Measurements from ENCODE around the gene PHLDB1. TPM values are rescaled to one million over a fixed set of nuclear protein-coding genes. Genes with fewer than 3 reads are reported as not detected.
"Not testable (repeated sequence)": the region's sequence is repeated elsewhere in the genome, so short reads cannot be mapped to it uniquely, and the experiment has no call there.

PHLDB1 gene
- total RNA-seq, 1 donor from 2014 or later: 63.1 TPM

GRCh38 chr11:118609380-118610224 lies 2.2 kb downstream of the PHLDB1 start:
- peaks cover 42% of the 10 kb centered on the region for H3K27me3 Mint-ChIP-seq

GRCh38 chr11:118610225-118610772 lies 2.9 kb downstream of the PHLDB1 start:
- no peak overlapping the region for H3K27ac Mint-ChIP-seq
- H3K27me3 Mint-ChIP-seq: peaks cover 42% of the 10 kb centered on the region
- no peak for TF ChIP-seq CTCF (conservative IDR thresholded peaks at IDR 0.05)
- no peaks in the 10 kb centered on the region for H3K36me3 Mint-ChIP-seq
- DNase-seq (ENCODE audit: extremely low spot score, unreplicated experiment): no peak
- no peaks in the 10 kb centered on the region for H3K9me3 Mint-ChIP-seq
- H3K4me3 Mint-ChIP-seq: peak overlapping the region; percentile 72
- H3K4me1 Mint-ChIP-seq (ENCODE audit: unreplicated experiment): peaks cover 43% of the 10 kb centered on the region

More at GRCh38 chr11:118609380-118610224, 2.2 kb downstream of the PHLDB1 start:
- no peak for DNase-seq (ENCODE audit: extremely low spot score, unreplicated experiment)
- Mint-ChIP-seq H3K4me1 (ENCODE audit: unreplicated experiment) (peaks cover 45% of the 10 kb centered on the region), H3K36me3 (no peaks in the 10 kb centered on the region), H3K9me3 (no peaks in the 10 kb centered on the region), H3K27ac (peak overlapping the region; percentile 78), H3K4me3 (peak overlapping the region; percentile 91)
- TF ChIP-seq CTCF (conservative IDR thresholded peaks at IDR 0.05): no peak

GRCh38 chr11:118610773-118611432 lies 3.5 kb downstream of the PHLDB1 start:
- peak overlapping the region; percentile 71 for H3K4me3 Mint-ChIP-seq
- TF ChIP-seq CTCF (conservative IDR thresholded peaks at IDR 0.05): peak; percentile 91
- peaks cover 42% of the 10 kb centered on the region for H3K27me3 Mint-ChIP-seq
- no peaks in the 10 kb centered on the region for H3K36me3 Mint-ChIP-seq
- H3K4me1 Mint-ChIP-seq (ENCODE audit: unreplicated experiment): peaks cover 42% of the 10 kb centered on the region
- no peaks in the 10 kb centered on the region for H3K9me3 Mint-ChIP-seq
- peak overlapping the region; percentile 49 for H3K27ac Mint-ChIP-seq
- DNase-seq (ENCODE audit: extremely low spot score, unreplicated experiment): peak; percentile 87

- Mint-ChIP-seq H3K4me1 (ENCODE audit: unreplicated experiment) (peaks cover 42% of the 10 kb centered on the region), H3K27me3 (peaks cover 38% of the 10 kb centered on the region), H3K4me3 (peak overlapping the region; percentile 71), H3K27ac (peak overlapping the region; percentile 49)
- H3K9me3 Mint-ChIP-seq; DNase-seq (ENCODE audit: extremely low spot score, unreplicated experiment); H3K36me3 Mint-ChIP-seq: not testable (repeated sequence)
Measured at GRCh38 chr11:118611433-118611795, 4.0 kb downstream of the PHLDB1 start.

- Mint-ChIP-seq H3K36me3 (no peaks in the 10 kb centered on the region), H3K9me3 (no peaks in the 10 kb centered on the region), H3K4me1 (ENCODE audit: unreplicated experiment) (peaks cover 37% of the 10 kb centered on the region), H3K27me3 (peaks cover 31% of the 10 kb centered on the region), H3K27ac (no peak overlapping the region), H3K4me3 (no peak overlapping the region)
- no peak for DNase-seq (ENCODE audit: extremely low spot score, unreplicated experiment)
- TF ChIP-seq CTCF (conservative IDR thresholded peaks at IDR 0.05): no peak
Measured at GRCh38 chr11:118612378-118612777, 5.0 kb downstream of the PHLDB1 start.

- Mint-ChIP-seq H3K36me3 (no peaks in the 10 kb centered on the region), H3K27me3 (peaks cover 20% of the 10 kb centered on the region), H3K27ac (no peak overlapping the region), H3K4me1 (ENCODE audit: unreplicated experiment) (peaks cover 46% of the 10 kb centered on the region), H3K4me3 (no peak overlapping the region), H3K9me3 (no peaks in the 10 kb centered on the region)
- DNase-seq (ENCODE audit: extremely low spot score, unreplicated experiment): no peak
- no peak for TF ChIP-seq CTCF (conservative IDR thresholded peaks at IDR 0.05)
Measured at GRCh38 chr11:118614511-118614910, 7.1 kb downstream of the PHLDB1 start.

All from type B pancreatic cell (in vitro differentiated cells).